GM12878 (cell line): ENCODE measurements around the gene ALAD. TPM values are rescaled to one million over a fixed set of nuclear protein-coding genes. Genes with fewer than 3 reads are reported as not detected.

Experiments used
- ATAC-seq: fragments of 200-7000 bp; cut with Tn5 transposase; 3 replicates; pipeline ENCODE4 v1.9.1; 2020; ENCODE audit warnings: mild to moderate bottlenecking, moderate library complexity
- BruUV-seq: library from RNA; stranded (reverse); fragments of 400-500 nt; replicated peaks from 2 replicates; lab custom pipeline; 2021; lab: Mats Ljungman, UMichigan
- CTCF ChIA-PET: fragments of 300-600 bp; sonication (Branson Sonifier 250); formaldehyde crosslinking; extraction: SDS; loops from one replicate; lab custom pipeline; 2021; ENCODE audit warnings: inconsistent platforms; lab: Yijun Ruan, JAX
- POLR2A ChIA-PET: fragments of 350-600 bp; formaldehyde crosslinking; extraction: SDS; loops from one replicate; lab custom pipeline; 2021; ENCODE audit warnings: inconsistent platforms; lab: Charles Lee
- RAD21 ChIA-PET: fragments of 300-600 bp; sonication (Branson Sonifier 250); formaldehyde crosslinking; loops from one replicate; lab custom pipeline; 2023; ENCODE audit warnings: antibody characterized with exemption; ENCODE audit not compliant: unreplicated experiment; lab: Charles Lee
- SMC1A ChIA-PET: fragments of 300-600 bp; sonication (Branson Sonifier 250); formaldehyde crosslinking; loops from one replicate; lab custom pipeline; 2023; ENCODE audit not compliant: unreplicated experiment, uncharacterized antibody; lab: Charles Lee
- DNase-seq: peaks from one replicate; pipeline ENCODE4 v3.0.0-alpha.2; 2011; ENCODE audit warnings: low read depth, low spot score
- FAIRE-seq: peaks from 3 replicates; lab custom pipeline; 2011; peaks lifted over from hg19 to GRCh38; lab: Jason Lieb, UNC
- H2AFZ ChIP-seq: 2 replicates; pipeline ENCODE4 v1.6.0; 2011; ENCODE audit warnings: low read depth, low read length, control low read depth; ENCODE audit not compliant: control insufficient read depth
- H3K27ac ChIP-seq: 2 replicates; pipeline ENCODE4 v1.5.1; 2011; ENCODE audit warnings: control low read depth; ENCODE audit not compliant: control insufficient read depth, insufficient read depth
- H3K27me3 ChIP-seq, 2 experiments: replicated peaks in 1 of 2; 2 replicates each; pipeline versions ENCODE4 v1.6.0 to v1.6.1; 2011; ENCODE audit warnings: low read length in 1 of 2; ENCODE audit not compliant: control insufficient read depth in 2 of 2, insufficient read depth in 2 of 2
- H3K36me3 ChIP-seq, 2 experiments: 2 replicates each; pipeline ENCODE4 v1.5.1; 2011; ENCODE audit warnings: low read length in 1 of 2; ENCODE audit not compliant: control insufficient read depth in 2 of 2, insufficient read depth in 2 of 2
- H3K4me1 ChIP-seq: 2 replicates; pipeline ENCODE4 v1.6.1; 2011; ENCODE audit warnings: mild to moderate bottlenecking, low read length, moderate library complexity, mixed read lengths; ENCODE audit not compliant: control insufficient read depth, insufficient read depth
- H3K4me2 ChIP-seq: 2 replicates; pipeline ENCODE4 v1.6.0; 2011; ENCODE audit warnings: control low read depth; ENCODE audit not compliant: control insufficient read depth, insufficient read depth
- H3K4me3 ChIP-seq: fragments of 200-600 bp; sonication (generic); 2 replicates; pipeline ENCODE4 v1.5.1; 2016
- H3K79me2 ChIP-seq: 2 replicates; pipeline ENCODE4 v1.6.0; 2011; ENCODE audit warnings: low read length; ENCODE audit not compliant: control insufficient read depth, insufficient read depth
- H3K9ac ChIP-seq: 2 replicates; pipeline ENCODE4 v1.8.0; 2011; ENCODE audit warnings: low read length, control low read depth, mixed read lengths; ENCODE audit not compliant: control insufficient read depth, insufficient read depth
- H3K9me3 ChIP-seq: replicated peaks from 3 replicates; pipeline ENCODE4 v1.5.1; 2011; ENCODE audit warnings: mild to moderate bottlenecking, low read length; ENCODE audit not compliant: control insufficient read depth, insufficient read depth
- H4K20me1 ChIP-seq: 2 replicates; pipeline ENCODE4 v1.6.0; 2011; ENCODE audit not compliant: control insufficient read depth, insufficient read depth
- CBX3 ChIP-seq: fragments of 200-600 bp; sonication (generic); IDR thresholded peaks from 2 replicates; pipeline ENCODE4 v1.6.1; 2016; ENCODE audit warnings: low read depth, borderline replicate concordance
- EED ChIP-seq: sonication (generic); IDR thresholded peaks from 2 replicates; pipeline ENCODE4 v1.6.1; 2016; ENCODE audit warnings: antibody characterized with exemption, low read depth
- ETV6 ChIP-seq, 2 experiments: fragments of 450-650 bp in 1 of 2; IDR thresholded peaks in 1 of 2; conservative IDR thresholded peaks in 1 of 2; 2 replicates each; pipeline ENCODE4 v1.6.1; 2014; ENCODE audit warnings: antibody characterized with exemption in 1 of 2, borderline replicate concordance in 1 of 2, low read depth in 1 of 2, mild to moderate bottlenecking in 1 of 2, moderate library complexity in 1 of 2
- FOS ChIP-seq: IDR thresholded peaks from 3 replicates; pipeline ENCODE4 v1.6.1; 2011; ENCODE audit warnings: borderline replicate concordance; ENCODE audit not compliant: insufficient read length; ENCODE audit errors: extremely low read depth
- HCFC1 ChIP-seq: fragments of 150-350 bp; IDR thresholded peaks from 2 replicates; pipeline ENCODE4 v1.6.1; 2014; ENCODE audit warnings: low read length
- IKZF2 ChIP-seq, 2 experiments: fragments of 450-650 bp; IDR thresholded peaks; 2 replicates each; pipeline ENCODE4 v1.6.1; 2017; ENCODE audit warnings: mild to moderate bottlenecking in 2 of 2, moderate library complexity in 2 of 2
- IRF4 ChIP-seq: IDR thresholded peaks from 2 replicates; pipeline ENCODE4 v1.6.1; 2011; ENCODE audit warnings: low read depth, low read length
- KDM1A ChIP-seq: fragments of 200-600 bp; sonication (generic); IDR thresholded peaks from 2 replicates; pipeline ENCODE4 v1.6.1; 2016; ENCODE audit warnings: borderline replicate concordance
- RCOR1 ChIP-seq: conservative IDR thresholded peaks from 2 replicates; pipeline ENCODE4 v1.6.1; 2012; ENCODE audit warnings: low read depth, low read length, improper control_type of control experiment
- SKIL ChIP-seq: fragments of 450-650 bp; IDR thresholded peaks from 2 replicates; pipeline ENCODE4 v1.6.1; 2017; ENCODE audit warnings: mild to moderate bottlenecking, low read depth, inconsistent platforms; ENCODE audit not compliant: poor library complexity, severe bottlenecking
- SMAD1 ChIP-seq: fragments of 450-650 bp; IDR thresholded peaks from 2 replicates; pipeline ENCODE4 v1.6.1; 2018; ENCODE audit warnings: mild to moderate bottlenecking, low read depth; ENCODE audit not compliant: partially characterized antibody
- YY1 ChIP-seq: IDR thresholded peaks from 2 replicates; pipeline ENCODE4 v1.6.1; 2011; ENCODE audit warnings: low read depth, mild to moderate bottlenecking, low read length
- WGBS: methylation state at CpG from one replicate; pipeline ENCODE4 v1.1.6; 2016; ENCODE audit warnings: low lambda C conversion rate; ENCODE audit not compliant: insufficient replicate concordance, insufficient coverage; ENCODE audit errors: missing lambda C conversion rate; 5-methylcytosine and 5-hydroxymethylcytosine counted together
- in situ Hi-C: fragments of 300-500 bp; cut with MboI; formaldehyde crosslinking; loops from 9 replicates; pipeline ENCODE4 v1.14.3; 2018; ENCODE audit warnings: mixed read lengths
- intact Hi-C: fragments of 100-400 bp; cut with micrococcal nuclease; formaldehyde crosslinking; loops from one replicate; pipeline ENCODE4 v1.14.2; 2022; ENCODE audit not compliant: unreplicated experiment
- polyA plus RNA-seq, 11 experiments: library from polyadenylated mRNA; depleted of rRNA in 4 of 11; unstranded in 6 of 11; stranded (reverse) in 5 of 11; fragments of >200 nt; fragmentation: Nextera tagmentation in 4 of 11; fragmentation: Illumina TruSeq in 1 of 11; extraction: Ambion mirVana in 4 of 11; extraction: Trizol in 1 of 11; gene quantifications; 1 replicate in 1 of 11; 2 replicates in 10 of 11; pipeline versions ENCODE4 v1.2.1 to v1.2.3, GENCODE V29; 2011 to 2016; ENCODE audit warnings: inconsistent platforms in 2 of 11, missing spikeins in 2 of 11, low read depth in 1 of 11
- total RNA-seq, 4 experiments: library from RNA; depleted of rRNA in 3 of 4; stranded (reverse); fragments of >200 nt in 3 of 4; fragmentation: Illumina TruSeq in 1 of 4; extraction: Trizol in 1 of 4; gene quantifications; 2 replicates each; pipeline versions ENCODE4 v1.2.1 to v1.2.3, GENCODE V29; 2013 to 2021
- TF ChIP-seq, protein P1 (sequence below): IDR thresholded peaks from 2 replicates; pipeline ENCODE4 v1.6.1; 2012; ENCODE audit warnings: improper control_type of control experiment, low read depth, low read length; ENCODE audit not compliant: insufficient replicate concordance
- TF ChIP-seq, protein P2 (sequence below): IDR thresholded peaks from 2 replicates; pipeline ENCODE4 v1.6.1; 2012; ENCODE audit warnings: low read length, inconsistent platforms

Gene ALAD
- total and polyA plus RNA-seq, 10 of the 15 experiments (the other 5 are each of a cell fraction or from before 2014, with no cell fraction given) = 2.4 to 21.6 (median 12.9) TPM

DNA sequence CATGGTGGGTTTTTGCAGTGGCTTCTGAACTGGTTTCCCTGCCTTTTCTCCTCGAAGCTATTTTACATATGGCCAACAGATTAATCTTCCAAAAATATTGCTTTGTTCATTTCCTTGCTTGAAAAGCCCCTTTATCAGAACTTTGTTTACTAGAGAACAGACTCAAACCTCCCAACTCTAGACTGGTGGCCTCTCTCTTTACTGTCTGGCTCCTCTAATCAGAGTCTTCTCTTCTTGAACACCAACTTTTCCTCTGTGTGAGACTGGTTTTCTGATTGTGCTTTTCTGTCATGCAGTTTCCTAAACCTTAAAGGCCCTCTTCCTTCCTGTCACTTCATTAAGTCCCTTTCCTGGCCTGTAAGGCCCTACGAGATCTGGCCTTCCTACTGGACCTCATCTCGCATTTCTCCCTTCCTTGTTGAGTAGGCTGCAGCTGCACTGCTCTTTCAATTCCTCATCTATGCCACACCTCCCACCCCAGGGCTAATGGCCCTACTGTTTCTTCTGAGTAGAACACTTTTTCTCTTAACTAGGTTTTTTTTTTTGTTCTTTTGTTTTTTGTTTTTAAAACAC lies 15.2 kb upstream of the ALAD start:
- SMC1A ChIA-PET = interaction anchor here (0.8 to 2.2 kb wide), 5 partner anchors 14 to 242 kb away, joined by 3 to 7 read pairs (median 3); partner anchors contain the start of gene ALAD
- H3K4me2 ChIP-seq = 0 out of 2 replicates have a peak overlapping the region, but pooled peaks have one; percentile 5
- BruUV-seq = no TSS peak
- peak overlapping the region; percentile 59 for H3K9ac ChIP-seq
- FAIRE-seq = peak; percentile 93
- intact Hi-C loops = no loop called here
- H3K4me1 ChIP-seq = peaks cover 19% of the 10 kb centered on the region; the same call in 1 of the 2 replicates
- POLR2A ChIA-PET = interaction anchor here (0.6 to 0.9 kb wide), 3 partner anchors 100 to 178 kb away, joined by 3 to 4 read pairs (median 4); no protein-coding TSS in a partner anchor
- H3K79me2 ChIP-seq = no peaks in the 10 kb centered on the region
- H4K20me1 ChIP-seq = no peaks in the 10 kb centered on the region
- H3K27me3 ChIP-seq = no peaks in the 10 kb centered on the region
- RAD21 ChIA-PET = interaction anchor here (0.6 to 1.3 kb wide), 6 partner anchors 11 to 1281 kb away, joined by 3 to 6 read pairs (median 3); no protein-coding TSS in a partner anchor
- peak; percentile 67 for DNase-seq
- no peaks in the 10 kb centered on the region for H3K36me3 ChIP-seq
- H3K9me3 ChIP-seq = no peaks in the 10 kb centered on the region
- peak overlapping the region; percentile 69 for H3K27ac ChIP-seq
- WGBS = 19% methylated on average over 3 of the region's 3 CpGs
- CTCF ChIA-PET = interaction anchor here (0.6 to 3.3 kb wide), 10 partner anchors 8 to 252 kb away, joined by 3 to 13 read pairs (median 4); partner anchors contain the start of gene ALAD
- peak; percentile 99 for ATAC-seq
- H3K4me3 ChIP-seq = no peak overlapping the region
- in situ Hi-C loops = no loop called here
- peak overlapping the region; percentile 78 for H2AFZ ChIP-seq
- TF ChIP-seq ETV6 (conservative IDR thresholded peaks at IDR 0.05 in 1 of 2, IDR thresholded peaks at IDR 0.05 in 1 of 2; ENCODE audit: borderline replicate concordance in 1 of 2, low read depth in 1 of 2) (peak in 1 of 2 experiments; percentile 52; a peak in 1 of 4 replicates), HCFC1 (no peak), SMAD1 (no peak), YY1 (0 out of 2 replicates have a peak, but pooled peaks have one; percentile 42), IRF4 (peak; percentile 72), KDM1A (no peak), IKZF2 (IDR thresholded peaks at IDR 0.05) (peak; percentile 63 to 70; a peak in 2 of 4 replicates), SKIL (no peak), CBX3 (no peak), FOS (no peak), EED (peak; percentile 58; the same call in 1 of the 2 replicates), RCOR1 (0 out of 2 replicates have a peak, but pooled peaks have one; percentile 33)
- TF ChIP-seq, protein P1, sequence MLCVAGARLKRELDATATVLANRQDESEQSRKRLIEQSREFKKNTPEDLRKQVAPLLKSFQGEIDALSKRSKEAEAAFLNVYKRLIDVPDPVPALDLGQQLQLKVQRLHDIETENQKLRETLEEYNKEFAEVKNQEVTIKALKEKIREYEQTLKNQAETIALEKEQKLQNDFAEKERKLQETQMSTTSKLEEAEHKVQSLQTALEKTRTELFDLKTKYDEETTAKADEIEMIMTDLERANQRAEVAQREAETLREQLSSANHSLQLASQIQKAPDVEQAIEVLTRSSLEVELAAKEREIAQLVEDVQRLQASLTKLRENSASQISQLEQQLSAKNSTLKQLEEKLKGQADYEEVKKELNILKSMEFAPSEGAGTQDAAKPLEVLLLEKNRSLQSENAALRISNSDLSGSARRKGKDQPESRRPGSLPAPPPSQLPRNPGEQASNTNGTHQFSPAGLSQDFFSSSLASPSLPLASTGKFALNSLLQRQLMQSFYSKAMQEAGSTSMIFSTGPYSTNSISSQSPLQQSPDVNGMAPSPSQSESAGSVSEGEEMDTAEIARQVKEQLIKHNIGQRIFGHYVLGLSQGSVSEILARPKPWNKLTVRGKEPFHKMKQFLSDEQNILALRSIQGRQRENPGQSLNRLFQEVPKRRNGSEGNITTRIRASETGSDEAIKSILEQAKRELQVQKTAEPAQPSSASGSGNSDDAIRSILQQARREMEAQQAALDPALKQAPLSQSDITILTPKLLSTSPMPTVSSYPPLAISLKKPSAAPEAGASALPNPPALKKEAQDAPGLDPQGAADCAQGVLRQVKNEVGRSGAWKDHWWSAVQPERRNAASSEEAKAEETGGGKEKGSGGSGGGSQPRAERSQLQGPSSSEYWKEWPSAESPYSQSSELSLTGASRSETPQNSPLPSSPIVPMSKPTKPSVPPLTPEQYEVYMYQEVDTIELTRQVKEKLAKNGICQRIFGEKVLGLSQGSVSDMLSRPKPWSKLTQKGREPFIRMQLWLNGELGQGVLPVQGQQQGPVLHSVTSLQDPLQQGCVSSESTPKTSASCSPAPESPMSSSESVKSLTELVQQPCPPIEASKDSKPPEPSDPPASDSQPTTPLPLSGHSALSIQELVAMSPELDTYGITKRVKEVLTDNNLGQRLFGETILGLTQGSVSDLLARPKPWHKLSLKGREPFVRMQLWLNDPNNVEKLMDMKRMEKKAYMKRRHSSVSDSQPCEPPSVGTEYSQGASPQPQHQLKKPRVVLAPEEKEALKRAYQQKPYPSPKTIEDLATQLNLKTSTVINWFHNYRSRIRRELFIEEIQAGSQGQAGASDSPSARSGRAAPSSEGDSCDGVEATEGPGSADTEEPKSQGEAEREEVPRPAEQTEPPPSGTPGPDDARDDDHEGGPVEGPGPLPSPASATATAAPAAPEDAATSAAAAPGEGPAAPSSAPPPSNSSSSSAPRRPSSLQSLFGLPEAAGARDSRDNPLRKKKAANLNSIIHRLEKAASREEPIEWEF = no peak
- TF ChIP-seq, protein P2, sequence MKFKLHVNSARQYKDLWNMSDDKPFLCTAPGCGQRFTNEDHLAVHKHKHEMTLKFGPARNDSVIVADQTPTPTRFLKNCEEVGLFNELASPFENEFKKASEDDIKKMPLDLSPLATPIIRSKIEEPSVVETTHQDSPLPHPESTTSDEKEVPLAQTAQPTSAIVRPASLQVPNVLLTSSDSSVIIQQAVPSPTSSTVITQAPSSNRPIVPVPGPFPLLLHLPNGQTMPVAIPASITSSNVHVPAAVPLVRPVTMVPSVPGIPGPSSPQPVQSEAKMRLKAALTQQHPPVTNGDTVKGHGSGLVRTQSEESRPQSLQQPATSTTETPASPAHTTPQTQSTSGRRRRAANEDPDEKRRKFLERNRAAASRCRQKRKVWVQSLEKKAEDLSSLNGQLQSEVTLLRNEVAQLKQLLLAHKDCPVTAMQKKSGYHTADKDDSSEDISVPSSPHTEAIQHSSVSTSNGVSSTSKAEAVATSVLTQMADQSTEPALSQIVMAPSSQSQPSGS = no peak
